Neural cell (in vitro differentiated cells): ENCODE results near the gene ANXA4. TPM values are rescaled to one million over a fixed set of nuclear protein-coding genes. Genes with fewer than 3 reads are reported as not detected.

Experiments
- H2AFZ ChIP-seq: fragments of 200-600, 300-800 bp; sonication (generic), shearing (Covaris generic); 2 replicates; pipeline ENCODE4 v1.6.0; 2014; ENCODE audit warnings: low read depth, mild to moderate bottlenecking, antibody characterized with exemption, low read length, moderate library complexity
- H3F3A ChIP-seq: fragments of 200-600 bp; shearing (Covaris generic); 2 replicates; pipeline ENCODE4 v1.6.1; 2016; ENCODE audit warnings: mild to moderate bottlenecking, moderate library complexity, mixed read lengths, antibody characterized with exemption, low read length; ENCODE audit not compliant: insufficient read depth, poor library complexity, severe bottlenecking
- H3K27ac ChIP-seq: fragments of 200-600, 300-800 bp; sonication (generic), shearing (Covaris generic); 2 replicates; pipeline ENCODE4 v1.5.1; 2014; ENCODE audit warnings: mild to moderate bottlenecking, low read length, moderate library complexity
- H3K27me3 ChIP-seq: fragments of 300-800, 200-600 bp; sonication (generic), shearing (Covaris generic); 2 replicates; pipeline ENCODE4 v1.6.0; 2014; ENCODE audit warnings: mild to moderate bottlenecking, low read depth, low read length, moderate library complexity; ENCODE audit not compliant: insufficient read depth
- H3K36me3 ChIP-seq: fragments of 300-800, 200-600 bp; sonication (generic), shearing (Covaris generic); 2 replicates; pipeline ENCODE4 v1.5.1; 2014; ENCODE audit warnings: mild to moderate bottlenecking, antibody characterized with exemption, low read length, moderate library complexity; ENCODE audit not compliant: insufficient read depth
- H3K4me2 ChIP-seq: fragments of 300-800, 200-600 bp; sonication (generic), shearing (Covaris generic); 2 replicates; pipeline ENCODE4 v1.6.0; 2014; ENCODE audit warnings: mild to moderate bottlenecking, low read length
- H3K4me3 ChIP-seq: fragments of 300-800, 200-600 bp; sonication (generic), shearing (Covaris generic); 2 replicates; pipeline ENCODE4 v1.5.1; 2014; ENCODE audit warnings: mild to moderate bottlenecking, low read length, moderate library complexity
- H3K79me2 ChIP-seq: fragments of 200-600 bp; shearing (Covaris generic); replicated peaks from 2 replicates; pipeline ENCODE4 v1.6.0; 2014; ENCODE audit warnings: mild to moderate bottlenecking, low read length, moderate library complexity; ENCODE audit not compliant: insufficient read depth
- H3K9ac ChIP-seq: fragments of 300-800, 200-600 bp; sonication (generic), shearing (Covaris generic); 2 replicates; pipeline ENCODE4 v1.6.1; 2016; ENCODE audit warnings: mild to moderate bottlenecking, low read length, mixed read lengths
- H3K9me2 ChIP-seq: fragments of 200-600 bp; shearing (Covaris generic); 2 replicates; pipeline ENCODE4 v1.6.1; 2016; ENCODE audit warnings: mild to moderate bottlenecking, low read length, mixed read lengths; ENCODE audit not compliant: insufficient read depth
- H3K9me3 ChIP-seq: fragments of 200-600, 300-800 bp; sonication (generic), shearing (Covaris generic); 2 replicates; pipeline ENCODE4 v1.6.1; 2016; ENCODE audit warnings: mild to moderate bottlenecking, mixed run types, low read length, moderate library complexity, mixed read lengths
- H4K20me1 ChIP-seq: fragments of 200-600 bp; shearing (Covaris generic); 2 replicates; pipeline ENCODE4 v1.6.1; 2016; ENCODE audit warnings: mild to moderate bottlenecking, mixed run types; ENCODE audit not compliant: insufficient read depth
- EP300 ChIP-seq: fragments of 450-650 bp; conservative IDR thresholded peaks from 2 replicates; pipeline ENCODE4 v1.6.1; 2014; ENCODE audit warnings: antibody characterized with exemption, mild to moderate bottlenecking, moderate library complexity; ENCODE audit not compliant: poor library complexity, severe bottlenecking
- EZH2 ChIP-seq: fragments of 200-600, 300-800 bp; shearing (Covaris generic), sonication (generic); IDR thresholded peaks from 2 replicates; pipeline ENCODE4 v1.6.1; 2014; ENCODE audit warnings: antibody characterized with exemption, low read length, borderline replicate concordance, mild to moderate bottlenecking; ENCODE audit not compliant: insufficient read depth, poor library complexity, severe bottlenecking
- MXI1 ChIP-seq: fragments of 450-650 bp; conservative IDR thresholded peaks from 2 replicates; pipeline ENCODE4 v1.6.1; 2014; ENCODE audit warnings: antibody characterized with exemption, mild to moderate bottlenecking; ENCODE audit not compliant: poor library complexity, severe bottlenecking
- POLR2AphosphoS5 ChIP-seq: IDR thresholded peaks from 2 replicates; pipeline ENCODE4 v1.6.1; 2012
- RAD21 ChIP-seq: fragments of 450-650 bp; conservative IDR thresholded peaks from 2 replicates; pipeline ENCODE4 v1.6.1; 2014; ENCODE audit warnings: antibody characterized with exemption, mild to moderate bottlenecking, moderate library complexity
- SMC3 ChIP-seq: fragments of 450-650 bp; conservative IDR thresholded peaks from 2 replicates; pipeline ENCODE4 v1.6.1; 2014; ENCODE audit warnings: antibody characterized with exemption, mild to moderate bottlenecking, moderate library complexity; ENCODE audit not compliant: poor library complexity
- TAF1 ChIP-seq: IDR thresholded peaks from 2 replicates; pipeline ENCODE4 v1.6.1; 2012; ENCODE audit warnings: low read depth
- polyA plus RNA-seq: library from polyadenylated mRNA; depleted of rRNA; stranded (reverse); fragments of >200 nt; gene quantifications from 2 replicates; pipeline ENCODE4 v1.2.3, GENCODE V29; 2014
- TF ChIP-seq, protein P1 (sequence below): fragments of 450-650 bp; IDR thresholded peaks from 2 replicates; pipeline ENCODE4 v1.5.1; 2014; ENCODE audit warnings: antibody characterized with exemption, mild to moderate bottlenecking, moderate library complexity; ENCODE audit not compliant: poor library complexity, severe bottlenecking
- TF ChIP-seq, protein P2 (sequence below): IDR thresholded peaks from 2 replicates; pipeline ENCODE4 v1.6.1; 2012; ENCODE audit warnings: borderline replicate concordance

ANXA4 gene
- polyA plus RNA-seq, 1 donor from 2014 or later = 1.8 TPM

DNA sequence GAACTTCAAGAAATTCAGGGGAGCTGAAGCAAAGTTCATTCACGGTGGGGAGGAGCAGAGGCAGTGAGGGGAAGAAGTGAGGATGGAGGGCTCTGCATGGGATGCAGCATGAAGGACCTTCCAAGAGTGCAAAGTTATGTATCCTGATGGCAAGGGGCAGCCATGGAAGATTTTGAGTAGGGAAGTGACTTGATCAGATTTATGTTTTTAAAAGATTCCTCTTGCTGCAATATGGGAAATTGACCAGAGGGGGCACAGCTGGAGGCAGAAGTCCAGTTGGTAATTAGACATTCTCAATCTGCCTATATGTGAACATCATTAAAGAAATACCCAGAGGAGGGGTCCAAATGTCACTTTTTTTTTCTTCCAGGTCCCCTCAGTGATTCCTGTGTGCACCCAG is 21.5 kb upstream of the ANXA4 start:
- no peaks in the 10 kb centered on the region for H3F3A ChIP-seq
- H3K36me3 ChIP-seq = no peaks in the 10 kb centered on the region
- H3K4me2 ChIP-seq = no peak overlapping the region
- no peaks in the 10 kb centered on the region for H4K20me1 ChIP-seq
- no peak for TF ChIP-seq SMC3
- TF ChIP-seq TAF1 = no peak
- no peak for TF ChIP-seq EP300
- TF ChIP-seq MXI1 = no peak
- TF ChIP-seq, protein P1, sequence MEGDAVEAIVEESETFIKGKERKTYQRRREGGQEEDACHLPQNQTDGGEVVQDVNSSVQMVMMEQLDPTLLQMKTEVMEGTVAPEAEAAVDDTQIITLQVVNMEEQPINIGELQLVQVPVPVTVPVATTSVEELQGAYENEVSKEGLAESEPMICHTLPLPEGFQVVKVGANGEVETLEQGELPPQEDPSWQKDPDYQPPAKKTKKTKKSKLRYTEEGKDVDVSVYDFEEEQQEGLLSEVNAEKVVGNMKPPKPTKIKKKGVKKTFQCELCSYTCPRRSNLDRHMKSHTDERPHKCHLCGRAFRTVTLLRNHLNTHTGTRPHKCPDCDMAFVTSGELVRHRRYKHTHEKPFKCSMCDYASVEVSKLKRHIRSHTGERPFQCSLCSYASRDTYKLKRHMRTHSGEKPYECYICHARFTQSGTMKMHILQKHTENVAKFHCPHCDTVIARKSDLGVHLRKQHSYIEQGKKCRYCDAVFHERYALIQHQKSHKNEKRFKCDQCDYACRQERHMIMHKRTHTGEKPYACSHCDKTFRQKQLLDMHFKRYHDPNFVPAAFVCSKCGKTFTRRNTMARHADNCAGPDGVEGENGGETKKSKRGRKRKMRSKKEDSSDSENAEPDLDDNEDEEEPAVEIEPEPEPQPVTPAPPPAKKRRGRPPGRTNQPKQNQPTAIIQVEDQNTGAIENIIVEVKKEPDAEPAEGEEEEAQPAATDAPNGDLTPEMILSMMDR = no peak
- no peak for TF ChIP-seq RAD21
- no peak for TF ChIP-seq POLR2AphosphoS5
- H3K9me2 ChIP-seq = no peaks in the 10 kb centered on the region
- no peak overlapping the region for H3K9ac ChIP-seq
- H2AFZ ChIP-seq = no peak overlapping the region
- H3K27ac ChIP-seq = no peak overlapping the region
- no peaks in the 10 kb centered on the region for H3K9me3 ChIP-seq
- H3K27me3 ChIP-seq = no peaks in the 10 kb centered on the region
- H3K4me3 ChIP-seq = no peak overlapping the region
- no peaks in the 10 kb centered on the region for H3K79me2 ChIP-seq

DNA sequence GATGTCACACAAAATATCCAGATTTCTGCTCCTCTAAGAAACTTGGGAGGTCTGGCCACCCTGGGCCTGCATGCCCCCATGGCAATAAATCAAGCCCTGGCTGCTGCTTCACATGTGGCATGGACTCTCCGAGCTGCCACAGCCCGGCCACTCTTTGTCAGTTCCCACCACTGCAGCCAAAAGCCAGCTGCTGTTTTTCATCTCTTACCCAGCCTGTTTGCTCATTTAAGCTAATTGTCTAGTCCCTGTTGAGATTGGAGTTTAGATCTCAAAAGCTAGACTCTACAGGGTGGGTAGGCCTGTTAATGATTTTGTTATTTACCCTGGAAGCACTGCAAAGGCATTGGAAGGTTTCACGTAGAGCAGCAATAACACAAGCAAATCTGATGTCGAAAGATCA is 20.9 kb upstream of the ANXA4 start:
- Histone ChIP-seq H3K79me2 (no peaks in the 10 kb centered on the region), H3F3A (no peaks in the 10 kb centered on the region), H3K9ac (no peak overlapping the region), H3K27me3 (no peaks in the 10 kb centered on the region), H3K36me3 (no peaks in the 10 kb centered on the region), H3K27ac (no peak overlapping the region), H4K20me1 (no peaks in the 10 kb centered on the region), H3K4me2 (no peak overlapping the region), H3K9me3 (no peaks in the 10 kb centered on the region), H3K4me3 (no peak overlapping the region), H2AFZ (no peak overlapping the region), H3K9me2 (no peaks in the 10 kb centered on the region)
- TF ChIP-seq POLR2AphosphoS5 = no peak
- TF ChIP-seq SMC3 = no peak
- no peak for TF ChIP-seq TAF1
- TF ChIP-seq RAD21 = no peak
- TF ChIP-seq, protein P1 = no peak

DNA sequence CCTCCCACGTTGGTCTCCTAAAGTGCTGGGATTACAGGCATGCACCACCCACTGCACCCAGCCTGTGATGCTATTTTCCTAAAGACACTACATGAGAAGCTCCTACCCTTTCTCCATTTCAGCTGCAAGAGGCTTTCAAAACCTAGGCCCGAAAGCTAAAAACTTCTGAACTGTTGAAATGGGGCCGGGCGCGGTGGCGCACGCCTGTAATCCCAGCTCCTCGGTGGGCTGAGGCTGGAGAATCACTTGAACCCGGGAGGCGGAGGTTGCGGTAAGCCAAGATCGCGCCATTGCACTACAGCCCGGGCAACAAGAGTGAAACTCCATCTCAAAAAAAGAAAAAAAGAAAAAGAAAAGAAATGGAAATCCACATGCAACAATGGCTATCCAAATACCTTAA is 18.1 kb upstream of the ANXA4 start:
- TF ChIP-seq SMC3 = no peak
- TF ChIP-seq RAD21 = no peak
- TF ChIP-seq, protein P2, sequence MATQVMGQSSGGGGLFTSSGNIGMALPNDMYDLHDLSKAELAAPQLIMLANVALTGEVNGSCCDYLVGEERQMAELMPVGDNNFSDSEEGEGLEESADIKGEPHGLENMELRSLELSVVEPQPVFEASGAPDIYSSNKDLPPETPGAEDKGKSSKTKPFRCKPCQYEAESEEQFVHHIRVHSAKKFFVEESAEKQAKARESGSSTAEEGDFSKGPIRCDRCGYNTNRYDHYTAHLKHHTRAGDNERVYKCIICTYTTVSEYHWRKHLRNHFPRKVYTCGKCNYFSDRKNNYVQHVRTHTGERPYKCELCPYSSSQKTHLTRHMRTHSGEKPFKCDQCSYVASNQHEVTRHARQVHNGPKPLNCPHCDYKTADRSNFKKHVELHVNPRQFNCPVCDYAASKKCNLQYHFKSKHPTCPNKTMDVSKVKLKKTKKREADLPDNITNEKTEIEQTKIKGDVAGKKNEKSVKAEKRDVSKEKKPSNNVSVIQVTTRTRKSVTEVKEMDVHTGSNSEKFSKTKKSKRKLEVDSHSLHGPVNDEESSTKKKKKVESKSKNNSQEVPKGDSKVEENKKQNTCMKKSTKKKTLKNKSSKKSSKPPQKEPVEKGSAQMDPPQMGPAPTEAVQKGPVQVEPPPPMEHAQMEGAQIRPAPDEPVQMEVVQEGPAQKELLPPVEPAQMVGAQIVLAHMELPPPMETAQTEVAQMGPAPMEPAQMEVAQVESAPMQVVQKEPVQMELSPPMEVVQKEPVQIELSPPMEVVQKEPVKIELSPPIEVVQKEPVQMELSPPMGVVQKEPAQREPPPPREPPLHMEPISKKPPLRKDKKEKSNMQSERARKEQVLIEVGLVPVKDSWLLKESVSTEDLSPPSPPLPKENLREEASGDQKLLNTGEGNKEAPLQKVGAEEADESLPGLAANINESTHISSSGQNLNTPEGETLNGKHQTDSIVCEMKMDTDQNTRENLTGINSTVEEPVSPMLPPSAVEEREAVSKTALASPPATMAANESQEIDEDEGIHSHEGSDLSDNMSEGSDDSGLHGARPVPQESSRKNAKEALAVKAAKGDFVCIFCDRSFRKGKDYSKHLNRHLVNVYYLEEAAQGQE = no peak
- no peak for TF ChIP-seq POLR2AphosphoS5
- TF ChIP-seq, protein P1 = no peak
- TF ChIP-seq EZH2 = no peak
- TF ChIP-seq MXI1 = no peak
- no peak for TF ChIP-seq EP300
- no peak for TF ChIP-seq TAF1
- no peaks in the 10 kb centered on the region for H3F3A ChIP-seq
- H3K27ac ChIP-seq = no peak overlapping the region
- no peak overlapping the region for H3K4me3 ChIP-seq
- no peak overlapping the region for H2AFZ ChIP-seq
- no peak overlapping the region for H3K9ac ChIP-seq
- no peaks in the 10 kb centered on the region for H3K79me2 ChIP-seq
- no peaks in the 10 kb centered on the region for H4K20me1 ChIP-seq
- H3K27me3 ChIP-seq = no peaks in the 10 kb centered on the region
- H3K36me3 ChIP-seq = no peaks in the 10 kb centered on the region
- H3K4me2 ChIP-seq = no peak overlapping the region
- H3K9me3 ChIP-seq = no peaks in the 10 kb centered on the region
- H3K9me2 ChIP-seq = no peaks in the 10 kb centered on the region
